Upper lobe of left lung (tissue), 4 donors: ENCODE data around the gene STXBP5L.
"Not testable (repeated sequence)": the region's sequence is repeated elsewhere in the genome, so short reads cannot be mapped to it uniquely, and the experiment has no call there.

Experiments
- EP300 ChIP-seq, 4 donors: sonication (generic); formaldehyde crosslinking; IDR thresholded peaks; one replicate each; pipeline ENCODE4 v1.5.1; 2017; ENCODE audit warnings: antibody characterized with exemption in 4 of 4, control low read depth in 2 of 4
- POLR2AphosphoS5 ChIP-seq, 2 donors: sonication (generic); formaldehyde crosslinking; IDR thresholded peaks; one replicate each; pipeline ENCODE4 v1.5.1; 2017; ENCODE audit warnings: antibody characterized with exemption in 2 of 2

GRCh38 chr3:121355960-121356359 lies 448.0 kb downstream of the STXBP5L start:
- not testable (repeated sequence) for TF ChIP-seq EP300, POLR2AphosphoS5 (IDR thresholded peaks at IDR 0.05)
